Esophagus muscularis mucosa (tissue), 4 donors: ENCODE data around the gene CYP27B1. TPM values are rescaled to one million over a fixed set of nuclear protein-coding genes. Genes with fewer than 3 reads are reported as not detected.

Experiments
- DNase-seq: peaks from one replicate; pipeline ENCODE4 v3.0.0-alpha.2; 2017; ENCODE audit errors: extremely low spot score
- H3K27ac ChIP-seq, 4 donors: fragments of 200-600 bp; sonication (generic); replicated peaks in 1 of 4; 1 replicate in 3 of 4; 2 replicates in 1 of 4; pipeline ENCODE4 v1.5.1; 2016 to 2019; ENCODE audit warnings: mild to moderate bottlenecking in 1 of 4
- H3K27me3 ChIP-seq, 4 donors: fragments of 200-600 bp; sonication (generic); one replicate each; pipeline versions ENCODE4 v1.5.1 to v1.6.0; 2016 to 2019
- H3K36me3 ChIP-seq, 4 donors: fragments of 200-600 bp; sonication (generic); one replicate each; pipeline ENCODE4 v1.5.1; 2016 to 2019
- H3K4me1 ChIP-seq, 4 donors: fragments of 200-600 bp; sonication (generic); one replicate each; pipeline ENCODE4 v1.5.1; 2016 to 2019
- H3K4me3 ChIP-seq, 4 donors: fragments of 200-600 bp; sonication (generic); 1 replicate in 2 of 4; 2 replicates in 2 of 4; pipeline ENCODE4 v1.5.1; 2016 to 2019; ENCODE audit warnings: mild to moderate bottlenecking in 4 of 4, moderate library complexity in 1 of 4
- H3K9me3 ChIP-seq, 4 donors: fragments of 200-600 bp; sonication (generic); 1 replicate in 3 of 4; 2 replicates in 1 of 4; pipeline ENCODE4 v1.5.1; 2016 to 2019
- EP300 ChIP-seq: sonication (generic); formaldehyde crosslinking; IDR thresholded peaks from one replicate; pipeline ENCODE4 v1.6.1; 2017; ENCODE audit warnings: antibody characterized with exemption
- POLR2A ChIP-seq: fragments of 450-650 bp; IDR thresholded peaks from one replicate; pipeline ENCODE4 v1.6.1; 2017; ENCODE audit warnings: antibody characterized with exemption, moderate library complexity, mild to moderate bottlenecking, low read depth
- POLR2AphosphoS5 ChIP-seq, 2 donors: sonication (generic); formaldehyde crosslinking; IDR thresholded peaks; one replicate each; pipeline ENCODE4 v1.6.1; 2017; ENCODE audit warnings: antibody characterized with exemption in 2 of 2
- WGBS: methylation state at CpG from one replicate; pipeline ENCODE4 v1.1.5; 2018; 5-methylcytosine and 5-hydroxymethylcytosine counted together
- intact Hi-C: fragments of 100-400 bp; cut with DNase I; formaldehyde crosslinking; loops from one replicate; pipeline ENCODE4 v1.15.1; 2023
- total RNA-seq, 4 donors: library from RNA; depleted of rRNA; stranded (reverse); fragments of >200 nt; gene quantifications; one replicate each; pipeline versions ENCODE4 v1.1.0 to v1.2.1, GENCODE V29; 2016
- TF ChIP-seq, protein P1 (sequence below), 3 experiments: fragments of 200-600 bp in 2 of 3; fragments of 450-650 bp in 1 of 3; sonication (generic) in 2 of 3; IDR thresholded peaks; one replicate each; pipeline ENCODE4 v1.5.1; 2017 to 2019; ENCODE audit warnings: antibody characterized with exemption in 3 of 3, mild to moderate bottlenecking in 2 of 3, moderate library complexity in 1 of 3

The CYP27B1 gene
- total RNA-seq, 4 donors from 2014 or later = 0.32 to 0.66 TPM; not detected in 2

DNA sequence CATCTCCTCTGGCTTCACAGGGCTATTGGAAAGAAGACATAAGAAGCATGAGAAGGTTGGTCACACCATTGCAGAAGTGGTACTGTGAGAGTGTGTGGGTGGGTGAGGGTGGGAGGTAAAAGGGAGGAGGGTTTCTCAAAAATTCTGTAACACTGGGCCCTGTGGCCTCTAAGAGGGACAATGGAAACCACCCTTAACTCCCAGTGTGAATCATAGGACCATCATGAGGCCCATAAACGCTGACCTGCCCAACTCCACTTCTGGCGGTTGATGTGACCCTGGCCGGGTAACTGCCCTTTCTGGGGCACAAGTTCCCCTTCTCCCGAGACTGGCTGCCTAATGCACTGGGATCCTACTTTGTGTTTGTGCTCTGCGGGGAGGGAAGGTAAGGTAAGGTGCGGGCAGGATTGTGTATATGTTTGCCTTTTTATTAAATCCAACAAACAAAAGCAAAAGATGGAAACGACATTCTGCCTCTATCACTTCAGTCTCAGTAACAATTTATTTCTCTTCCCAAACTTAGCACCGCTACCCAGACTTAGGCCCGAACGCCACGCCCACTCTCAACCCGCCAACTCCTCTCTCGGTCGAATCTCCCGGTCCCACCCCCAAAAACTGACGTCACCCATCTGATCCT, 4.5 kb upstream of the CYP27B1 start:
- H3K36me3 ChIP-seq = peaks cover 0 to 43% (median 23%) of the 10 kb centered on the region in 4 donors
- 7% methylated on average over 16 of the region's 16 CpGs for WGBS
- peak overlapping the region; percentile 70 to 82 (median 76) for H3K4me3 ChIP-seq
- intact Hi-C loops = no loop called here
- no peaks in the 10 kb centered on the region for H3K9me3 ChIP-seq
- H3K27ac ChIP-seq = peak overlapping the region; percentile 90 to 95 (median 94)
- no peak for TF ChIP-seq EP300
- TF ChIP-seq, protein P1, sequence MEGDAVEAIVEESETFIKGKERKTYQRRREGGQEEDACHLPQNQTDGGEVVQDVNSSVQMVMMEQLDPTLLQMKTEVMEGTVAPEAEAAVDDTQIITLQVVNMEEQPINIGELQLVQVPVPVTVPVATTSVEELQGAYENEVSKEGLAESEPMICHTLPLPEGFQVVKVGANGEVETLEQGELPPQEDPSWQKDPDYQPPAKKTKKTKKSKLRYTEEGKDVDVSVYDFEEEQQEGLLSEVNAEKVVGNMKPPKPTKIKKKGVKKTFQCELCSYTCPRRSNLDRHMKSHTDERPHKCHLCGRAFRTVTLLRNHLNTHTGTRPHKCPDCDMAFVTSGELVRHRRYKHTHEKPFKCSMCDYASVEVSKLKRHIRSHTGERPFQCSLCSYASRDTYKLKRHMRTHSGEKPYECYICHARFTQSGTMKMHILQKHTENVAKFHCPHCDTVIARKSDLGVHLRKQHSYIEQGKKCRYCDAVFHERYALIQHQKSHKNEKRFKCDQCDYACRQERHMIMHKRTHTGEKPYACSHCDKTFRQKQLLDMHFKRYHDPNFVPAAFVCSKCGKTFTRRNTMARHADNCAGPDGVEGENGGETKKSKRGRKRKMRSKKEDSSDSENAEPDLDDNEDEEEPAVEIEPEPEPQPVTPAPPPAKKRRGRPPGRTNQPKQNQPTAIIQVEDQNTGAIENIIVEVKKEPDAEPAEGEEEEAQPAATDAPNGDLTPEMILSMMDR (IDR thresholded peaks at IDR 0.05) = no peak
- TF ChIP-seq POLR2AphosphoS5 (IDR thresholded peaks at IDR 0.05) = no peak
- no peak for TF ChIP-seq POLR2A
- peak; percentile 98 for DNase-seq
- peaks cover 20 to 38% (median 29%) of the 10 kb centered on the region in 4 donors for H3K4me1 ChIP-seq
- peaks cover 0 to 6% (median 0%) of the 10 kb centered on the region in 4 donors for H3K27me3 ChIP-seq

DNA sequence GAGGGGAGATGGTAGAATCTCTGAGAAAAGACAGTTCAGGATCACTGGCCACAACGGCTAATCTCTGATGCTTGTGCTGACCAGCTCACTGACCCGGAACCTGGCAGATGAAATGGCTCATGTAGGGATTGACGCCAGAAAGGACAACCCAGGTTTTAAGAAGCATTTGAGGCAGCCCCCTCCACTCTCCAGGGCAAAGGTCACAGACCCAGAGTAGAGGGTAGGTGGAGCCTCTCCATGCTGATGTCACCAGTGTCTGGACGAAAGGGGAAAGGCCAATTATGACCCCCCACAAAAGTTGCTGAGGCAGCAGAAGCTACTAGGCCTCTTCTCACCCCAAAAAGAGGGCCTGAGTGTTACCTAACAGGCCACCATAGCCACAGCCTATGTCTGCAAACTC, 3.9 kb upstream of the CYP27B1 start:
- H3K9me3 ChIP-seq = no peaks in the 10 kb centered on the region
- no peak for DNase-seq
- peaks cover 0 to 12% (median 4%) of the 10 kb centered on the region in 4 donors for H3K27me3 ChIP-seq
- peaks cover 26 to 45% (median 35%) of the 10 kb centered on the region in 4 donors for H3K4me1 ChIP-seq
- no peak overlapping the region for H3K4me3 ChIP-seq
- peak overlapping the region in 3 of 4 donors; percentile 90 to 95 (median 93) for H3K27ac ChIP-seq
- WGBS = 98% methylated on average over 4 of the region's 4 CpGs
- peaks cover 0 to 36% (median 23%) of the 10 kb centered on the region in 4 donors for H3K36me3 ChIP-seq
- no peak for TF ChIP-seq EP300
- no peak for TF ChIP-seq POLR2A
- TF ChIP-seq, protein P1 (IDR thresholded peaks at IDR 0.05) = no peak
- no peak for TF ChIP-seq POLR2AphosphoS5 (IDR thresholded peaks at IDR 0.05)
- intact Hi-C loops = no loop called here

DNA sequence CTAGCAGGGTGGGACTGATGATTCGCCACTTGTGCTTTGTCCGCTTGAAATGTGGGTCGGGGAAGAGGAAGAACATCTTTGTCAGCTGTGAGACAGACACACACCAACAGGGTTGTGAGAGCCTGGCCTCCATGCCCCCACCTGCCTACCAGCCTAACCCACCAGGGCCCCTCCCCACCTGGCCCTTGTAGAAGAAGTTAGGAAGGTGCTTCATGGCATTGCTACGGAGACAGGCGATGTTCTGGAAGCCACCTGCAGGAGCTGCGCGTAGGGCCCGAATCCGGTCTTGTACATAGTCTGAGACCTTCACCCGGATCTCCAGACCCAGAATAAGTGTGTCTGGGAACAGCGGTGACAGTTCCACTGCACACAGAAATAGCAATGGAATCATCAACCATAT, 2.7 kb upstream of the CYP27B1 start:
- Histone ChIP-seq H3K27ac (no peak overlapping the region), H3K9me3 (no peaks in the 10 kb centered on the region), H3K4me1 (peaks cover 37 to 56% (median 47%) of the 10 kb centered on the region in 4 donors), H3K27me3 (peaks cover 0 to 24% (median 15%) of the 10 kb centered on the region in 4 donors), H3K36me3 (peaks cover 0 to 28% (median 21%) of the 10 kb centered on the region in 4 donors), H3K4me3 (no peak overlapping the region)
- no peak for DNase-seq
- 93% methylated on average over 11 of the region's 11 CpGs for WGBS
- TF ChIP-seq POLR2A (no peak), POLR2AphosphoS5 (IDR thresholded peaks at IDR 0.05) (no peak), EP300 (no peak)
- TF ChIP-seq, protein P1 (IDR thresholded peaks at IDR 0.05) = no peak
- intact Hi-C loops = no loop called here

DNA sequence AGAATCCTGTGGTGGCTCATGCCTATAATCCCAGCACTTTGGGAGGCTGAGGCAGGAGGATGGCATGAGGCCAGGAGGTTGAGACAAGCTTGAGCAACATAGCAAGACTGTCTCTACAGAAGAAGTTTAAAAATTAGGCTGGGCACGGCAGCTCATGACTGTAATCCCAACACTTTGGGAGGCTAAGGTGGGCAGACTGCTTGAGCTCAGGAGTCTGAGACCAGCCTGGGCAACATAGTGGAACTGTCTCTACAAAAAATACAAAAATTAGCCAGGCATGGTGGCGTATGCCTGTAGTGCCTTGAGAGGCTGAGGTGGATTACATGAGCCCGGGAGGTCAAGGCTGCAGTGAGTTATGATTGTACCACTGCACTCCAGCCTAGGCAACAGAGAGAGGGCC, 998 bp upstream of the CYP27B1 start:
- 94% methylated on average over 3 of the region's 3 CpGs for WGBS

More for the DNA sequence above, 998 bp upstream of the CYP27B1 start:
- TF ChIP-seq POLR2A (no peak), EP300 (no peak), POLR2AphosphoS5 (IDR thresholded peaks at IDR 0.05) (no peak)
- TF ChIP-seq, protein P1 (IDR thresholded peaks at IDR 0.05) = no peak
- H3K27me3 ChIP-seq = peaks cover 0 to 41% (median 29%) of the 10 kb centered on the region in 4 donors
- H3K36me3 ChIP-seq = peaks cover 0 to 24% (median 20%) of the 10 kb centered on the region in 4 donors
- no peak overlapping the region for H3K27ac ChIP-seq
- intact Hi-C loops = no loop called here
- no peaks in the 10 kb centered on the region for H3K9me3 ChIP-seq
- no peak overlapping the region for H3K4me3 ChIP-seq
- DNase-seq = no peak
- peaks cover 31 to 53% (median 42%) of the 10 kb centered on the region in 4 donors for H3K4me1 ChIP-seq
